K562 (cell line): ENCODE results near the gene PHF20. TPM values are rescaled to one million over a fixed set of nuclear protein-coding genes. Genes with fewer than 3 reads are reported as not detected.

ENCODE experiments used
- ATAC-seq: fragments of 200-7000 bp; cut with Tn5 transposase; 3 replicates; pipeline ENCODE4 v1.9.1; 2020; ENCODE audit warnings: moderate library complexity
- BruUV-seq: library from RNA; stranded (reverse); fragments of 400-500 nt; replicated peaks from 2 replicates; lab custom pipeline; 2021; lab: Mats Ljungman, UMichigan
- CTCF ChIA-PET: fragments of 300-600 bp; formaldehyde crosslinking; extraction: SDS; loops from one replicate; lab custom pipeline; 2021; ENCODE audit warnings: low intra/inter-chr PET ratio; lab: Yijun Ruan, JAX
- POLR2A ChIA-PET: fragments of 300-600, 350-650 bp; sonication (Branson Sonifier 250); formaldehyde crosslinking; extraction: SDS; loops from one replicate; lab custom pipeline; 2021; ENCODE audit warnings: antibody characterized with exemption, inconsistent platforms; lab: Yijun Ruan, JAX
- DNase-seq, 4 experiments: peaks; one replicate each; pipeline versions ENCODE4 v3.0.0 to v3.0.0-alpha.2; 2011 to 2018; ENCODE audit warnings: low spot score in 3 of 4, mixed read lengths in 3 of 4; ENCODE audit errors: extremely low read depth in 1 of 4
- FAIRE-seq: peaks from 2 replicates; lab custom pipeline; 2011; peaks lifted over from hg19 to GRCh38; lab: Jason Lieb, UNC
- H2AFZ ChIP-seq: 2 replicates; pipeline ENCODE4 v1.6.0; 2011; ENCODE audit warnings: low read depth, low read length, control low read depth, inconsistent platforms
- H3K27ac ChIP-seq: fragments of 200-600 bp; 3 replicates; pipeline ENCODE4 v1.8.0; 2011; ENCODE audit warnings: low read depth, mild to moderate bottlenecking, control low read depth, inconsistent platforms, low read length, moderate library complexity, mixed read lengths; ENCODE audit errors: extremely low read depth
- H3K27me3 ChIP-seq, 2 experiments: fragments of 300-600 bp in 1 of 2; 2 replicates in 1 of 2; 3 replicates in 1 of 2; pipeline versions ENCODE4 v1.6.0 to v1.8.0; 2011; ENCODE audit warnings: inconsistent platforms in 2 of 2, low read length in 2 of 2, mild to moderate bottlenecking in 1 of 2, mixed read lengths in 1 of 2, moderate library complexity in 1 of 2; ENCODE audit not compliant: control insufficient read depth in 2 of 2, insufficient read depth in 2 of 2
- H3K36me3 ChIP-seq: fragments of 300-600 bp; 3 replicates; pipeline ENCODE4 v1.8.0; 2011; ENCODE audit warnings: mild to moderate bottlenecking, low read length, inconsistent platforms; ENCODE audit not compliant: control insufficient read depth, insufficient read depth
- H3K4me1 ChIP-seq, 2 experiments: fragments of 200-600 bp in 1 of 2; replicated peaks in 1 of 2; 2 replicates in 1 of 2; 3 replicates in 1 of 2; pipeline versions ENCODE4 v1.5.1 to v1.8.0; 2011; ENCODE audit warnings: inconsistent platforms in 2 of 2, low read length in 2 of 2, mild to moderate bottlenecking in 1 of 2, mixed read lengths in 1 of 2, moderate library complexity in 1 of 2; ENCODE audit not compliant: control insufficient read depth in 2 of 2, insufficient read depth in 2 of 2
- H3K4me2 ChIP-seq: 2 replicates; pipeline ENCODE4 v1.6.1; 2011; ENCODE audit warnings: low read length, control low read depth, inconsistent platforms, mixed read lengths; ENCODE audit not compliant: insufficient read depth
- H3K4me3 ChIP-seq: fragments of 200-600 bp; sonication (generic), shearing (Covaris generic); 2 replicates; pipeline ENCODE4 v1.5.1; 2016; ENCODE audit warnings: control low read depth, inconsistent platforms
- H3K79me2 ChIP-seq: fragments of 200-600 bp; 3 replicates; pipeline ENCODE4 v1.8.0; 2011; ENCODE audit warnings: low read length, inconsistent platforms; ENCODE audit not compliant: control insufficient read depth, insufficient read depth
- H3K9ac ChIP-seq, 2 experiments: 2 replicates each; pipeline versions ENCODE4 v1.6.0 to v1.6.1; 2011; ENCODE audit warnings: low read depth in 2 of 2, low read length in 2 of 2, control low read depth in 1 of 2, inconsistent platforms in 1 of 2, mild to moderate bottlenecking in 1 of 2, mixed read lengths in 1 of 2; ENCODE audit not compliant: insufficient read depth in 1 of 2
- H3K9me1 ChIP-seq: one replicate; pipeline ENCODE4 v1.6.0; 2011; ENCODE audit warnings: inconsistent platforms, mild to moderate bottlenecking, low read length, moderate library complexity; ENCODE audit not compliant: control insufficient read depth, insufficient read depth
- H3K9me3 ChIP-seq: replicated peaks from 2 replicates; pipeline ENCODE4 v1.5.1; 2011; ENCODE audit warnings: low read depth, low read length, inconsistent platforms; ENCODE audit not compliant: control insufficient read depth, insufficient read depth
- H4K20me1 ChIP-seq: replicated peaks from 2 replicates; pipeline ENCODE4 v1.6.1; 2011; ENCODE audit warnings: low read length, inconsistent platforms, mixed read lengths; ENCODE audit not compliant: control insufficient read depth, insufficient read depth
- ATF2 ChIP-seq: sonication (generic); formaldehyde crosslinking; IDR thresholded peaks from 2 replicates; pipeline ENCODE4 v1.8.1; 2022; ENCODE audit warnings: missing genetic modification reagents
- ZNF589 ChIP-seq: fragments of 200-800 bp; sonication (Bioruptor generic); IDR thresholded peaks from 2 replicates; pipeline ENCODE4 v1.6.1; 2016; ENCODE audit warnings: low read depth, missing genetic modification characterization, missing compliant biosample characterization
- WGBS: fragments of 100-300 bp; shearing (Covaris generic); methylation state at CpG from one replicate; pipeline ENCODE4 v1.1.6; 2016; ENCODE audit warnings: low coverage, mixed read lengths; ENCODE audit not compliant: insufficient coverage; ENCODE audit errors: missing lambda C conversion rate; 5-methylcytosine and 5-hydroxymethylcytosine counted together
- in situ Hi-C: fragments of 300-500 bp; cut with MboI; formaldehyde crosslinking; loops from 4 replicates; pipeline ENCODE4 v1.15.0; 2018; ENCODE audit warnings: inconsistent platforms, mixed read lengths
- intact Hi-C: fragments of 100-400 bp; cut with micrococcal nuclease; formaldehyde crosslinking; loops from 2 replicates; pipeline ENCODE4 v1.14.2; 2022
- polyA plus RNA-seq, 8 experiments: library from polyadenylated mRNA; depleted of rRNA in 4 of 8; stranded (reverse) in 5 of 8; unstranded in 3 of 8; fragments of >200 nt; fragmentation: Nextera tagmentation in 2 of 8; fragmentation: Illumina TruSeq in 1 of 8; extraction: Ambion mirVana in 2 of 8; extraction: Trizol in 1 of 8; gene quantifications; 2 replicates each; pipeline versions ENCODE4 v1.2.1 to v1.2.3, GENCODE V29; 2011 to 2014; ENCODE audit warnings: inconsistent platforms in 1 of 8, missing spikeins in 1 of 8
- total RNA-seq, 7 experiments: library from RNA; depleted of rRNA in 6 of 7; stranded (reverse); fragments of >200 nt in 6 of 7; fragmentation: Illumina TruSeq in 2 of 7; extraction: Trizol in 2 of 7; gene quantifications; 2 replicates each; pipeline versions ENCODE4 v1.2.1 to v1.2.3, GENCODE V29; 2011 to 2021; ENCODE audit warnings: low replicate concordance in 1 of 7
- TF ChIP-seq, protein P1 (sequence below), 2 experiments: fragments of 450-650 bp in 1 of 2; sonication (generic) in 1 of 2; formaldehyde crosslinking in 1 of 2; IDR thresholded peaks; 2 replicates each; pipeline versions ENCODE4 v1.7.1 to v1.9.0; 2016 to 2022; ENCODE audit warnings: inconsistent platforms in 1 of 2, mild to moderate bottlenecking in 1 of 2, missing genetic modification reagents in 1 of 2

The PHF20 gene
- total and polyA plus RNA-seq, 9 of the 15 experiments (the other 6 are each of a cell fraction or from before 2014, with no cell fraction given): 49.9 to 196 (median 70.7) TPM

- H3K36me3 ChIP-seq: peaks cover 34% of the 10 kb centered on the region; the same call in 2 of the 3 replicates
- no peak overlapping the region for H2AFZ ChIP-seq
- DNase-seq: no peak
- no peak overlapping the region for H3K27ac ChIP-seq
- FAIRE-seq: no peak
- H3K9me3 ChIP-seq: no peaks in the 10 kb centered on the region
- no peak overlapping the region for H3K4me3 ChIP-seq
- peaks cover 3% of the 10 kb centered on the region; the same call in 2 of the 3 replicates for H3K79me2 ChIP-seq
- H3K4me2 ChIP-seq: no peak overlapping the region
- no peak for ATAC-seq
- intact Hi-C loops: loop anchor here (10.0 kb wide), 1 partner anchor 134 kb away; the partner anchor contains the start of gene PHF20
- POLR2A ChIA-PET: no interaction called here
- TF ChIP-seq ATF2 (CRISPR knock-in tag): no peak
- TF ChIP-seq, protein P1, sequence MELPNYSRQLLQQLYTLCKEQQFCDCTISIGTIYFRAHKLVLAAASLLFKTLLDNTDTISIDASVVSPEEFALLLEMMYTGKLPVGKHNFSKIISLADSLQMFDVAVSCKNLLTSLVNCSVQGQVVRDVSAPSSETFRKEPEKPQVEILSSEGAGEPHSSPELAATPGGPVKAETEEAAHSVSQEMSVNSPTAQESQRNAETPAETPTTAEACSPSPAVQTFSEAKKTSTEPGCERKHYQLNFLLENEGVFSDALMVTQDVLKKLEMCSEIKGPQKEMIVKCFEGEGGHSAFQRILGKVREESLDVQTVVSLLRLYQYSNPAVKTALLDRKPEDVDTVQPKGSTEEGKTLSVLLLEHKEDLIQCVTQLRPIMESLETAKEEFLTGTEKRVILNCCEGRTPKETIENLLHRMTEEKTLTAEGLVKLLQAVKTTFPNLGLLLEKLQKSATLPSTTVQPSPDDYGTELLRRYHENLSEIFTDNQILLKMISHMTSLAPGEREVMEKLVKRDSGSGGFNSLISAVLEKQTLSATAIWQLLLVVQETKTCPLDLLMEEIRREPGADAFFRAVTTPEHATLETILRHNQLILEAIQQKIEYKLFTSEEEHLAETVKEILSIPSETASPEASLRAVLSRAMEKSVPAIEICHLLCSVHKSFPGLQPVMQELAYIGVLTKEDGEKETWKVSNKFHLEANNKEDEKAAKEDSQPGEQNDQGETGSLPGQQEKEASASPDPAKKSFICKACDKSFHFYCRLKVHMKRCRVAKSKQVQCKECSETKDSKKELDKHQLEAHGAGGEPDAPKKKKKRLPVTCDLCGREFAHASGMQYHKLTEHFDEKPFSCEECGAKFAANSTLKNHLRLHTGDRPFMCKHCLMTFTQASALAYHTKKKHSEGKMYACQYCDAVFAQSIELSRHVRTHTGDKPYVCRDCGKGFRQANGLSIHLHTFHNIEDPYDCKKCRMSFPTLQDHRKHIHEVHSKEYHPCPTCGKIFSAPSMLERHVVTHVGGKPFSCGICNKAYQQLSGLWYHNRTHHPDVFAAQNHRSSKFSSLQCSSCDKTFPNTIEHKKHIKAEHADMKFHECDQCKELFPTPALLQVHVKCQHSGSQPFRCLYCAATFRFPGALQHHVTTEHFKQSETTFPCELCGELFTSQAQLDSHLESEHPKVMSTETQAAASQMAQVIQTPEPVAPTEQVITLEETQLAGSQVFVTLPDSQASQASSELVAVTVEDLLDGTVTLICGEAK (IDR thresholded peaks at IDR 0.05): peak; percentile 20; the same call in 1 of the 2 replicates
- TF ChIP-seq, protein P1 (CRISPR knock-in tag; IDR thresholded peaks at IDR 0.05): no peak
- no peak for TF ChIP-seq ZNF589
- TF ChIP-seq, all 486 proteins: peak for 1
- CTCF ChIA-PET: no interaction called here
- H3K9me1 ChIP-seq: no peaks in the 10 kb centered on the region
- BruUV-seq: no TSS peak
- 91% methylated on average over 1 of the region's 1 CpG for WGBS
- no peaks in the 10 kb centered on the region for H3K27me3 ChIP-seq
- H3K9ac ChIP-seq: no peak overlapping the region
- H3K4me1 ChIP-seq: peaks cover 17 to 42% of the 10 kb centered on the region in 2 experiments
- peaks cover 5% of the 10 kb centered on the region; the same call in 1 of the 2 replicates for H4K20me1 ChIP-seq
- in situ Hi-C loops: no loop called here
Observed at GRCh38 chr20:35909176-35909575, 137.4 kb downstream of the PHF20 start.
